ENCODE data around the gene DHRS7C. TPM values are rescaled to one million over a fixed set of nuclear protein-coding genes. Genes with fewer than 3 reads are reported as not detected.
"Not testable (repeated sequence)": the region's sequence is repeated elsewhere in the genome, so short reads cannot be mapped to it uniquely, and the experiment has no call there.

DHRS7C gene
- total RNA-seq, 2 donors from 2014 or later, result not detected

- Histone ChIP-seq H3K36me3 (no peaks in the 10 kb centered on the region), H3K27ac (no peak overlapping the region), H3K4me1 (replicated peaks) (no peaks in the 10 kb centered on the region), H3K4me3 (no peak overlapping the region), H3K9me3 (no peaks in the 10 kb centered on the region), H3K27me3 (replicated peaks; ENCODE audit: insufficient read depth) (no peaks in the 10 kb centered on the region)
- TF ChIP-seq POLR2A (IDR thresholded peaks at IDR 0.05), result no peak
- no peak for TF ChIP-seq POLR2AphosphoS5 (IDR thresholded peaks at IDR 0.05)
- no peak for TF ChIP-seq CTCF (IDR thresholded peaks at IDR 0.05)
- no peak for DNase-seq (ENCODE audit: low spot score)
- intact Hi-C loops (cut with DNase I), result no loop called here
- WGBS, result 90% methylated on average over 4 of the region's 4 CpGs
Measured at GRCh38 chr17:9790316-9790715, 1.1 kb downstream of the DHRS7C start.

DNA sequence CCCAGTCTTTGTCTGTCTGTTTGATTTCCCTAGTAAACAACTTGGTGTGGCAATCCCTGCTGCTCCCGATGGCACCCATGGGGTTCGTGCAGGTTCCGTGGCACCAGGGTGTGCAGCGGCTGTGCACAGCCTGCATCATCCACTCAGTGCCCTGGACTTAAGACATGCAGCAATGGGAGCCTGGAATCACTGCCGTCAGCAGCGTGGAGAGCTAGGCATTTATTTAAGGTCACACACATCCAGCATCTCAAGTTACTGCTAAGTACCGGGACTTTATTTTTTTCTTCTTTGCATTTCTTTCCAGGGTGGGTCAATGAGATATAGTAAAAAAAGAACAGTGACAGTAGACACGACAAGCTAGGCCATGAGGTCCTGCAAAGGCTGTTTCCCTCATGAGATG lies 2.8 kb downstream of the DHRS7C start:
- H3K9me3 ChIP-seq, result no peaks in the 10 kb centered on the region
- H3K4me1 ChIP-seq (replicated peaks), result no peaks in the 10 kb centered on the region
- H3K27ac ChIP-seq, result no peak overlapping the region
- no peak for DNase-seq (ENCODE audit: low spot score)
- TF ChIP-seq POLR2AphosphoS5 (IDR thresholded peaks at IDR 0.05) (no peak), POLR2A (IDR thresholded peaks at IDR 0.05) (no peak), CTCF (IDR thresholded peaks at IDR 0.05) (no peak)
- no peak overlapping the region for H3K4me3 ChIP-seq
- H3K27me3 ChIP-seq (replicated peaks; ENCODE audit: insufficient read depth), result no peaks in the 10 kb centered on the region
- 77% methylated on average over 8 of the region's 8 CpGs for WGBS
- H3K36me3 ChIP-seq, result no peaks in the 10 kb centered on the region
- intact Hi-C loops (cut with DNase I), result no loop called here

GRCh38 chr17:9784544-9784943 lies 6.8 kb downstream of the DHRS7C start:
- Histone ChIP-seq H3K36me3 (no peaks in the 10 kb centered on the region), H3K27me3 (replicated peaks; ENCODE audit: insufficient read depth) (no peaks in the 10 kb centered on the region), H3K4me1 (replicated peaks) (no peaks in the 10 kb centered on the region), H3K27ac (no peak overlapping the region), H3K9me3 (no peaks in the 10 kb centered on the region), H3K4me3 (no peak overlapping the region)
- DNase-seq (ENCODE audit: low spot score), result no peak
- TF ChIP-seq POLR2A (IDR thresholded peaks at IDR 0.05), result no peak
- TF ChIP-seq POLR2AphosphoS5 (IDR thresholded peaks at IDR 0.05), result no peak
- no peak for TF ChIP-seq CTCF (IDR thresholded peaks at IDR 0.05)
- WGBS, result 93% methylated on average over 2 of the region's 2 CpGs
- intact Hi-C loops (cut with DNase I), result no loop called here

GRCh38 chr17:9783465-9783864 lies 7.9 kb downstream of the DHRS7C start:
- intact Hi-C loops (cut with DNase I); H3K36me3 ChIP-seq; H3K4me3 ChIP-seq; DNase-seq (ENCODE audit: low spot score); H3K9me3 ChIP-seq; H3K27me3 ChIP-seq (replicated peaks; ENCODE audit: insufficient read depth); H3K4me1 ChIP-seq (replicated peaks); H3K27ac ChIP-seq: not testable (repeated sequence)
- WGBS, result 72% methylated on average over 5 of the region's 5 CpGs

GRCh38 chr17:9783050-9783449 lies 8.3 kb downstream of the DHRS7C start:
- no peak overlapping the region for H3K27ac ChIP-seq
- TF ChIP-seq CTCF (IDR thresholded peaks at IDR 0.05) (no peak), POLR2AphosphoS5 (IDR thresholded peaks at IDR 0.05) (no peak), POLR2A (IDR thresholded peaks at IDR 0.05) (no peak)
- H3K4me1 ChIP-seq (replicated peaks), result no peaks in the 10 kb centered on the region
- no peaks in the 10 kb centered on the region for H3K36me3 ChIP-seq
- no peak overlapping the region for H3K4me3 ChIP-seq
- DNase-seq (ENCODE audit: low spot score), result no peak
- WGBS, result 57% methylated on average over 4 of the region's 4 CpGs
- no peaks in the 10 kb centered on the region for H3K9me3 ChIP-seq
- intact Hi-C loops (cut with DNase I), result no loop called here
- H3K27me3 ChIP-seq (replicated peaks; ENCODE audit: insufficient read depth), result no peaks in the 10 kb centered on the region

Data from prostate gland (tissue), 2 donors.